Transverse colon (tissue), 4 donors: ENCODE data around the gene DNAH7. TPM values are rescaled to one million over a fixed set of nuclear protein-coding genes. Genes with fewer than 3 reads are reported as not detected.

Experiments
- DNase-seq: peaks from one replicate; pipeline ENCODE4 v3.0.0-alpha.2; 2019
- H3K27ac ChIP-seq, 4 donors: fragments of 200-600 bp; sonication (generic); 2 replicates each; pipeline ENCODE4 v1.5.1; 2016 to 2018; ENCODE audit warnings: inconsistent platforms in 4 of 4
- H3K27me3 ChIP-seq: fragments of 200-600 bp; sonication (generic); 2 replicates; pipeline ENCODE4 v1.5.1; 2017; ENCODE audit warnings: inconsistent platforms
- H3K36me3 ChIP-seq, 4 donors: fragments of 200-600 bp; sonication (generic); 2 replicates each; pipeline ENCODE4 v1.5.1; 2017 to 2019; ENCODE audit warnings: inconsistent platforms in 4 of 4
- H3K4me1 ChIP-seq, 4 donors: fragments of 200-600 bp; sonication (generic); 2 replicates each; pipeline ENCODE4 v1.5.1; 2017 to 2020; ENCODE audit warnings: inconsistent platforms in 4 of 4
- H3K4me3 ChIP-seq, 4 donors: fragments of 200-600 bp; sonication (generic); 1 replicate in 1 of 4; 2 replicates in 3 of 4; pipeline versions ENCODE4 v1.5.1 to v1.6.1; 2017 to 2019; ENCODE audit warnings: inconsistent platforms in 4 of 4
- H3K9me3 ChIP-seq, 2 donors: fragments of 200-600 bp; sonication (generic); 2 replicates each; pipeline ENCODE4 v1.5.1; 2017 to 2019; ENCODE audit warnings: inconsistent platforms in 2 of 2
- CTCF ChIP-seq, 5 experiments: fragments of 200-600 bp in 3 of 5; fragments of 450-650 bp in 2 of 5; sonication (generic) in 3 of 5; IDR thresholded peaks; 1 replicate in 2 of 5; 2 replicates in 3 of 5; pipeline ENCODE4 v1.5.1; 2016 to 2017; ENCODE audit warnings: antibody characterized with exemption in 5 of 5, inconsistent platforms in 3 of 5, mild to moderate bottlenecking in 2 of 5, moderate library complexity in 1 of 5
- EP300 ChIP-seq: sonication (generic); formaldehyde crosslinking; IDR thresholded peaks from one replicate; pipeline ENCODE4 v1.6.1; 2017; ENCODE audit warnings: antibody characterized with exemption, low read depth
- POLR2A ChIP-seq: fragments of 450-650 bp; IDR thresholded peaks from one replicate; pipeline ENCODE4 v1.6.1; 2016; ENCODE audit warnings: antibody characterized with exemption, mild to moderate bottlenecking, moderate library complexity
- POLR2AphosphoS5 ChIP-seq, 3 donors: sonication (generic); formaldehyde crosslinking; IDR thresholded peaks; one replicate each; pipeline ENCODE4 v1.6.1; 2016; ENCODE audit warnings: antibody characterized with exemption in 3 of 3
- WGBS, 2 donors: methylation state at CpG; one replicate each; pipeline ENCODE4 v1.1.5; 2018; ENCODE audit warnings: low coverage in 1 of 2; 5-methylcytosine and 5-hydroxymethylcytosine counted together
- in situ Hi-C, 4 donors: fragments of 200-750 bp; cut with MboI; loops; one replicate each; pipeline versions ENCODE4 v1.15.0 to v1.15.1; 2017; ENCODE audit warnings: low sequenced_read_pairs in 3 of 4, low pct_ligation_motif_present in 1 of 4, low pct_unique_long_range_greater_than_20kb in 1 of 4
- intact Hi-C: fragments of 100-400 bp; cut with DNase I; formaldehyde crosslinking; loops from one replicate; pipeline ENCODE4 v1.15.1; 2023; ENCODE audit warnings: low total_unique reads
- total RNA-seq, 4 donors: library from RNA; depleted of rRNA; stranded (reverse); fragments of >200 nt; gene quantifications; one replicate each; pipeline ENCODE4 v1.1.0, GENCODE V29; 2016

The DNAH7 gene
- total RNA-seq, 4 donors from 2014 or later: 1.8 to 56.9 (median 8.1) TPM

- 87 to 91% methylated on average over 1 to 2 of the region's 2 CpGs for WGBS, 2 donors
- DNase-seq: no peak
- Histone ChIP-seq H3K4me3 (no peak overlapping the region), H3K27ac (no peak overlapping the region), H3K36me3 (no peaks in the 10 kb centered on the region), H3K27me3 (no peaks in the 10 kb centered on the region), H3K9me3 (no peaks in the 10 kb centered on the region), H3K4me1 (no peaks in the 10 kb centered on the region)
- intact Hi-C loops: no loop called here
- in situ Hi-C loops: no loop called here
- no peak for TF ChIP-seq POLR2A
- no peak for TF ChIP-seq CTCF (IDR thresholded peaks at IDR 0.05)
- no peak for TF ChIP-seq POLR2AphosphoS5 (IDR thresholded peaks at IDR 0.05)
- TF ChIP-seq EP300: no peak
These were observed 286.5 kb downstream of the DNAH7 start for GRCh38 chr2:195782156-195782555.

- Histone ChIP-seq H3K27ac (no peak overlapping the region), H3K4me3 (no peak overlapping the region), H3K9me3 (no peaks in the 10 kb centered on the region), H3K4me1 (no peaks in the 10 kb centered on the region), H3K36me3 (no peaks in the 10 kb centered on the region), H3K27me3 (no peaks in the 10 kb centered on the region)
- intact Hi-C loops (no loop called here), in situ Hi-C loops (no loop called here)
- DNase-seq: no peak
- 73 to 83% methylated on average over 1 to 2 of the region's 2 CpGs for WGBS, 2 donors
- TF ChIP-seq POLR2AphosphoS5 (IDR thresholded peaks at IDR 0.05) (no peak), EP300 (no peak), POLR2A (no peak), CTCF (IDR thresholded peaks at IDR 0.05) (no peak)
These were observed 289.1 kb downstream of the DNAH7 start for GRCh38 chr2:195779491-195779890.

- H3K27ac ChIP-seq: no peak overlapping the region
- TF ChIP-seq EP300 (no peak), POLR2AphosphoS5 (IDR thresholded peaks at IDR 0.05) (no peak), CTCF (IDR thresholded peaks at IDR 0.05) (no peak), POLR2A (no peak)
- DNase-seq: no peak
- no peaks in the 10 kb centered on the region for H3K4me1 ChIP-seq
- H3K36me3 ChIP-seq: no peaks in the 10 kb centered on the region
- peaks cover 0 to 2% of the 10 kb centered on the region in 2 donors for H3K9me3 ChIP-seq
- H3K27me3 ChIP-seq: no peaks in the 10 kb centered on the region
- intact Hi-C loops: loop anchor here (5.0 kb wide), 1 partner anchor 377 kb away; no protein-coding TSS in a partner anchor
- H3K4me3 ChIP-seq: no peak overlapping the region
- in situ Hi-C loops: no loop called here
These were observed 298.7 kb downstream of the DNAH7 start for GRCh38 chr2:195769975-195770374.

GRCh38 chr2:195768431-195768830, 300.2 kb downstream of the DNAH7 start:
- Histone ChIP-seq H3K27ac (no peak overlapping the region), H3K4me3 (no peak overlapping the region), H3K4me1 (no peaks in the 10 kb centered on the region), H3K9me3 (peaks cover 0 to 2% of the 10 kb centered on the region in 2 donors), H3K36me3 (no peaks in the 10 kb centered on the region), H3K27me3 (no peaks in the 10 kb centered on the region)
- DNase-seq: no peak
- 71 to 86% methylated on average over 2 of the region's 2 CpGs for WGBS, 2 donors
- in situ Hi-C loops (no loop called here), intact Hi-C loops (no loop called here)
- TF ChIP-seq CTCF (IDR thresholded peaks at IDR 0.05): no peak
- TF ChIP-seq POLR2A: no peak
- no peak for TF ChIP-seq POLR2AphosphoS5 (IDR thresholded peaks at IDR 0.05)
- TF ChIP-seq EP300: no peak
